Peyer's patch (tissue), 4 donors: ENCODE measurements around the gene CLEC4C. TPM values are rescaled to one million over a fixed set of nuclear protein-coding genes. Genes with fewer than 3 reads are reported as not detected.

ENCODE experiments used
- DNase-seq, 3 donors: peaks; one replicate each; pipeline ENCODE4 v3.0.0-alpha.2; 2017 to 2019
- H3K27ac ChIP-seq, 4 donors: fragments of 200-600 bp; sonication (generic); one replicate each; pipeline ENCODE4 v1.5.1; 2016 to 2019
- H3K27me3 ChIP-seq, 2 donors: fragments of 200-600 bp; sonication (generic); one replicate each; pipeline ENCODE4 v1.5.1; 2019
- H3K36me3 ChIP-seq, 3 donors: fragments of 200-600 bp; sonication (generic); one replicate each; pipeline ENCODE4 v1.5.1; 2016 to 2019
- H3K4me1 ChIP-seq, 4 donors: fragments of 200-600 bp; sonication (generic); one replicate each; pipeline ENCODE4 v1.5.1; 2016 to 2019
- H3K4me3 ChIP-seq, 4 donors: fragments of 200-600 bp; sonication (generic); 1 replicate in 3 of 4; 2 replicates in 1 of 4; pipeline ENCODE4 v1.5.1; 2016 to 2019; ENCODE audit warnings: mild to moderate bottlenecking in 1 of 4
- H3K9me3 ChIP-seq, 4 donors: fragments of 200-600 bp; sonication (generic); one replicate each; pipeline ENCODE4 v1.5.1; 2016 to 2019; ENCODE audit warnings: mild to moderate bottlenecking in 1 of 4
- POLR2A ChIP-seq, 2 donors: fragments of 450-650 bp; IDR thresholded peaks; one replicate each; pipeline ENCODE4 v1.5.1; 2017; ENCODE audit warnings: antibody characterized with exemption in 2 of 2, mild to moderate bottlenecking in 2 of 2, moderate library complexity in 2 of 2
- small RNA-seq, 2 donors: library from RNA; depleted of rRNA; stranded (forward); fragments of <200 nt; gene quantifications; one replicate each; pipeline ENCODE3, GENCODE V24; 2016
- total RNA-seq, 4 donors: library from RNA; depleted of rRNA; stranded (reverse); fragments of >200 nt; gene quantifications; one replicate each; pipeline ENCODE4 v1.1.0, GENCODE V29; 2016
- TF ChIP-seq, protein P1 (sequence below), 6 experiments: fragments of 450-650 bp in 4 of 6; fragments of 200-600 bp in 2 of 6; sonication (generic) in 1 of 6; IDR thresholded peaks; one replicate each; pipeline ENCODE4 v1.5.1; 2017 to 2019; ENCODE audit warnings: antibody characterized with exemption in 6 of 6, mild to moderate bottlenecking in 3 of 6, moderate library complexity in 1 of 6

CLEC4C gene
- total RNA-seq, 4 donors from 2014 or later = not detected

DNA sequence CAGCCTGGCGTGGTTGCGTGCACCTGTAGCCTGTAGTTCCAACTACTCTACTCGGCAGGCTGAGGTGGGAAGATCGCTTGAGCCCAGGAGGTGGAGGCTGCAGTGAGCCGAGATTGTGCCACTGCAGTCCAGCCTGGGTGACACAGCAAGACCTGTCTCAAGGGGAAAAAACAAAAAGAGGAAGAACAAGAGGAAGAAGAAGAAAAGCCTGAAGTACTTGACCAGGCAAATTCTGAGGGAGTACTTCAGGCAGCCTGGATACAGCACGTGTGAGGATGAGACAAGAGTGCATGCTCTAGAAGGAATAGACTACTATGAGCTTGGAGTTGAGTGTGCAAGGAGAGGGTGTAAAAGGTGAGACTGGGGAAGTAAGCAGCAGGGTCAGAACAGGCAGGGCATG, 53.4 kb downstream of the CLEC4C start:
- Histone ChIP-seq H3K36me3 (no peaks in the 10 kb centered on the region), H3K4me3 (no peak overlapping the region), H3K27me3 (no peaks in the 10 kb centered on the region), H3K4me1 (no peaks in the 10 kb centered on the region), H3K9me3 (no peaks in the 10 kb centered on the region), H3K27ac (no peak overlapping the region)
- TF ChIP-seq, protein P1, sequence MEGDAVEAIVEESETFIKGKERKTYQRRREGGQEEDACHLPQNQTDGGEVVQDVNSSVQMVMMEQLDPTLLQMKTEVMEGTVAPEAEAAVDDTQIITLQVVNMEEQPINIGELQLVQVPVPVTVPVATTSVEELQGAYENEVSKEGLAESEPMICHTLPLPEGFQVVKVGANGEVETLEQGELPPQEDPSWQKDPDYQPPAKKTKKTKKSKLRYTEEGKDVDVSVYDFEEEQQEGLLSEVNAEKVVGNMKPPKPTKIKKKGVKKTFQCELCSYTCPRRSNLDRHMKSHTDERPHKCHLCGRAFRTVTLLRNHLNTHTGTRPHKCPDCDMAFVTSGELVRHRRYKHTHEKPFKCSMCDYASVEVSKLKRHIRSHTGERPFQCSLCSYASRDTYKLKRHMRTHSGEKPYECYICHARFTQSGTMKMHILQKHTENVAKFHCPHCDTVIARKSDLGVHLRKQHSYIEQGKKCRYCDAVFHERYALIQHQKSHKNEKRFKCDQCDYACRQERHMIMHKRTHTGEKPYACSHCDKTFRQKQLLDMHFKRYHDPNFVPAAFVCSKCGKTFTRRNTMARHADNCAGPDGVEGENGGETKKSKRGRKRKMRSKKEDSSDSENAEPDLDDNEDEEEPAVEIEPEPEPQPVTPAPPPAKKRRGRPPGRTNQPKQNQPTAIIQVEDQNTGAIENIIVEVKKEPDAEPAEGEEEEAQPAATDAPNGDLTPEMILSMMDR (IDR thresholded peaks at IDR 0.05) = no peak
- TF ChIP-seq POLR2A (IDR thresholded peaks at IDR 0.05) = no peak
- no peak for DNase-seq

DNA sequence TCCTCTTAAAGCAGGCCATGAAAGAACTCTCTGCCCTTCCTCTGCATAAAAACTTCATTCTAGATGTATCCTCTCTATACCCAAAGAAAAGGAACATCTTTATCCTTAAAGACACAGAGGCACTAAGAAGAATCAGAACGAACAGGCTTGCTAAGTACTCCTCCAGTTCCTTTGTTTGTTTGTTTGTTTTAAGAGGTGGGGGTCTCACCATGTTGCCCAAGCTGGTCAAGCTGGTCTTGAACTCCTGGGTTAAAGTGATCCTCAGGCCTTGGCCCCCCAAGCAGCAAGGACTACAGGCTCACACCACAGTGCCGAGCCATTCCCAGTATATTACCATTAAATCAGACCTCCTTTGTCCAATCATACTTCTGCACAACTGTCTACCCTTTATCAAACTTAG, 65.6 kb downstream of the CLEC4C start:
- H3K27ac ChIP-seq = no peak overlapping the region
- H3K36me3 ChIP-seq = no peaks in the 10 kb centered on the region
- H3K4me1 ChIP-seq = no peaks in the 10 kb centered on the region
- H3K9me3 ChIP-seq = no peaks in the 10 kb centered on the region
- no peak for DNase-seq
- TF ChIP-seq POLR2A (IDR thresholded peaks at IDR 0.05) = no peak
- TF ChIP-seq, protein P1 (IDR thresholded peaks at IDR 0.05) = no peak
- H3K27me3 ChIP-seq = no peaks in the 10 kb centered on the region
- no peak overlapping the region for H3K4me3 ChIP-seq

Small RNAs within 50 kb of the gene (small RNA-seq; reads per million reads assigned to genes)
- 0 reads per million in 2 donors for gene RF00019

Other genes starting within 250 kb of the CLEC4C start
- gene CD163, start 243.6 kb downstream of the CLEC4C start, total RNA-seq = 10 to 100 TPM; 14.4 to 72.5 (median 46.7) TPM
- gene APOBEC1, start 81.5 kb downstream of the CLEC4C start, total RNA-seq = 100 to 1,000 TPM in 1 of 4 donors, 10 to 100 TPM in 2, not detected in 1; 52.6 to 103 (median 89.3) TPM
- not detected for gene GDF3, start 51.6 kb downstream of the CLEC4C start, total RNA-seq
- not detected for gene DPPA3, start 35.9 kb downstream of the CLEC4C start, total RNA-seq
- not detected for gene NANOGNB, start 17.8 kb upstream of the CLEC4C start, total RNA-seq
- gene NANOG, start 42.0 kb upstream of the CLEC4C start, total RNA-seq = not detected
- 1 to 10 TPM in 1 of 4 donors, under 1 TPM in 1, not detected in 2; 0.57 to 1.1 TPM for gene SLC2A14, start 125.5 kb upstream of the CLEC4C start, total RNA-seq
- 10 to 100 TPM in 2 of 4 donors, 1 to 10 TPM in 2; 1.9 to 69.3 (median 11.2) TPM for gene SLC2A3, start 188.8 kb upstream of the CLEC4C start, total RNA-seq